Right renal cortex interstitium (tissue), 3 donors: ENCODE data around the gene CCDC197. TPM values are rescaled to one million over a fixed set of nuclear protein-coding genes. Genes with fewer than 3 reads are reported as not detected.

Experiments used
- DNase-seq, 3 donors: peaks; one replicate each; pipeline ENCODE4 v3.0.0-alpha.2; 2013; ENCODE audit warnings: low read depth in 3 of 3, low spot score in 2 of 3
- polyA plus RNA-seq, 3 donors: library from polyadenylated mRNA; unstranded; fragments of 120-200 nt; gene quantifications; one replicate each; pipeline ENCODE4 v1.2.1, GENCODE V29; 2013; ENCODE audit not compliant: insufficient read length in 3 of 3

The CCDC197 gene
- polyA plus RNA-seq, 3 donors: not detected

DNA sequence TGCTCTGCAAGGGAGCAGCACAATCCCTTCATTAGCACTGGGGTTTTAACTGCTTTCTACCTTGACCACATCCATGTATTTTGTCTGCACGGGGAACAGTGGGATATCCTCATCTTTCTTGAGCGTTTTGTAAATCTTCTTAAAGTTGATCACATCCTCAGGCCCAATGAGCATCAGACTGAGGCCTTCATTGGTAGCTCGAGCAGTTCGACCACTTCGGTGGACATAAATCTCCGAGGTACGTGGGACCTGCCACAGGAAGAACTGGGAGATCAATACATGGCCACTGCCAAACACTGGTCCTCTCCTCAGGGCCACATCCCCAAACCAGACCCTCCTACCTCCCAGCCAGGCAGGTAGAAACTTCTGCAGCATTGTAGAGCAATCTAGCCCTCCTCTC, 57.8 kb downstream of the CCDC197 start:
- no peak for DNase-seq

DNA sequence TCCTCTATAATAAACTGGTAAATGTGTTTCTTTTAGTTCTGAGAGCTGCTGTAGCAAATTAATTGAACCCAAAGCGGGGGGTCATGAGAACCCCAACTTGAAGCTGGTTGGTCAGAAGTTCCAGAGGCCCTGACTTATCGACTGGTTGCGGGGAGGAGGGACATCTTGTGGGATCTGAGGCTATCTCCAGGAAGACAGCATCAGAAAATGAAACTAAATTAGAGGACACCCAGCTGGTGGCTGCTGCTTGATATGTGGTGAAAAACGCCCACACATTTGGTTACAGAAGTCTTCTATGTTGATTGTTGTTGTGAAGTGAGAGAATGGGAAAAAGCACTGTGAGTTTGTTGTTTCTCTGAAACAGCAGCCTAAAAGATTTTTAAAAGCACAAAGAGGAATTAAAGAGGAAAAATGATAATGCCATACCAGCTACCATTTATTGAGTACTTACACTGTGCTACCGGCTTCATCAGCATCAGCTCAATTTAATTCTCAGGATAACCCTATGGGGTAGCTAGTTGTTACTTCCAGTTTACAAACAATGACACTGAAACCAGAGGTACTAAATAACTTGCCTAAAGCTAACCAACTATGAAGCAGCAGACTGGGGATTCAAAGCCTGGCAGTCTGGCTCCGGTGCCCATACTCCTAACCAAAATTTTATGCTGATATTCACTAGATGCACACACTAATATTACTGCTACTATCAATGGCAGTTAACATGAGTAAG, 59.6 kb downstream of the CCDC197 start:
- no peak for DNase-seq

DNA sequence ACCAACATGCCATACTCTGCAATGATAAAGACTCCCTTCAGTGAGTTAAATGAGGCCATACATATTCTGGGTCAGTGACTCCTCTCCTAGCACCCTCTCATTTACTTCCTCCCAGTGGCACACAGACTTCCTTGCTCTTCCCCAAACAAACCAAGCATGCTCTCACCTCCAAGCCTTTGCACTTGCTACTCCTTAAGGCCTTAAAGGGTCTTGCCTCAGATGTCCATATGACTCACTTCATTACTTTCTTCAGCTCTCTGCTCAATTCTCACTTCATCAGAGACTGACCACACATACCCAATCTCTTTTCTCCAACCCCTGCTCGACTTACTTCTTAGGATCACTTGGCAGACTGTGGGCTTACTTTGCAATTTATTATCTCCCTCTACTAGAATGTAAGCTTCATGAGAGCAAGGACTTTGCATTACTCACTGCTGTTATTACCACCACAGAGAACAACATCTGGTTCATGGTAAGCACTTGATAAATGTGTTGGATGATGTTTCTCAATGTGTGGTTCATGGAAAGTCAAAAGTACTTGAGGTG, 61.1 kb downstream of the CCDC197 start:
- no peak for DNase-seq

Other genes starting within 250 kb of the CCDC197 start
- 1 to 10 TPM; 1.1 to 1.4 (median 1.1) TPM for gene PRIMA1, start 208.8 kb upstream of the CCDC197 start, polyA plus RNA-seq
- not detected for gene FAM181A, start 70.0 kb upstream of the CCDC197 start, polyA plus RNA-seq
- gene ASB2, start 20.7 kb upstream of the CCDC197 start, polyA plus RNA-seq: under 1 TPM; 0.24 to 0.42 (median 0.24) TPM
- 1 to 10 TPM; 4.3 to 5.0 (median 4.6) TPM for gene OTUB2, start 29.0 kb downstream of the CCDC197 start, polyA plus RNA-seq
- 100 to 1,000 TPM; 186 to 197 (median 193) TPM for gene DDX24, start 83.9 kb downstream of the CCDC197 start, polyA plus RNA-seq
- gene IFI27L1, start 84.0 kb downstream of the CCDC197 start, polyA plus RNA-seq: 10 to 100 TPM; 21.7 to 25.4 (median 22.9) TPM
- 1 to 10 TPM; 4.2 to 7.4 (median 6.4) TPM for gene IFI27, start 113.4 kb downstream of the CCDC197 start, polyA plus RNA-seq
- gene IFI27L2, start 132.3 kb downstream of the CCDC197 start, polyA plus RNA-seq: 10 to 100 TPM; 17.7 to 25.7 (median 24.2) TPM
- under 1 TPM; 0.18 to 0.32 (median 0.22) TPM for gene PPP4R4, start 177.0 kb downstream of the CCDC197 start, polyA plus RNA-seq